Measurements from ENCODE around the gene TM4SF18.

DNA sequence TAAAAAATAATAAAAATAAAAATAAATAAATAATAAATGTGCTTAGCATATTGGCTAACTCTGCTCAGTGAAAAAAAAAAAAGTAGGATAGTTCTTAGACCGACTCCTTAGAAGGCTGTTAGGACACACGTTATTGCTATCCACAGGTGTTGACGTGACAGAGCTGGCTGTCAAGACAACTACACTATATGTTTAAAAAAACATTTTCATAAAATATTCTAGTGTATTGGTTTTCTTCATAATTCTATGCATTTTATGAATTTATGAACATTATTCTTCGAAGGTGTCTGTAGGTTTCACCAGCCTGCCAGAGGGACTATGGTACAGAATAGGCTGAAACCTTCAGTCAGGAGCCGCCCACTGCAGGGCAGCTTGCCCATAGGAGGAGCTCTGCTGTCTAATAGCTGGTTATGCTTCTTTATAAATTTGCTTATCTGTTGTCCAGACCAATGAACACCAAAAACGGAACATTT is 34.8 kb upstream of the TM4SF18 start:
- TF ChIP-seq CTCF (IDR thresholded peaks at IDR 0.05; ENCODE audit: poor library complexity, severe bottlenecking) (no peak), MXI1 (conservative IDR thresholded peaks at IDR 0.05; ENCODE audit: poor library complexity, severe bottlenecking) (no peak), RAD21 (conservative IDR thresholded peaks at IDR 0.05) (no peak), EZH2 (IDR thresholded peaks at IDR 0.05; ENCODE audit: borderline replicate concordance, insufficient read depth, low read length, poor library complexity, severe bottlenecking) (no peak), SMC3 (conservative IDR thresholded peaks at IDR 0.05; ENCODE audit: poor library complexity) (no peak), POLR2AphosphoS5 (IDR thresholded peaks at IDR 0.05) (no peak), EP300 (conservative IDR thresholded peaks at IDR 0.05; ENCODE audit: poor library complexity, severe bottlenecking) (no peak)
